GM12874 (cell line): ENCODE data around the gene INO80E.

Source experiments
- CTCF ChIP-seq: IDR thresholded peaks from 2 replicates; pipeline ENCODE4 v1.5.1; 2011; ENCODE audit warnings: low read depth, mild to moderate bottlenecking, control low read depth, low read length, moderate library complexity; ENCODE audit not compliant: insufficient read depth

Gene INO80E

GRCh38 chr16:29978564-29979270 is 17.3 kb upstream of the INO80E start:
- no peak for TF ChIP-seq CTCF

- no peak for TF ChIP-seq CTCF
These were observed 13.3 kb upstream of the INO80E start for GRCh38 chr16:29982560-29983419.

GRCh38 chr16:29983420-29984136 is 12.5 kb upstream of the INO80E start:
- TF ChIP-seq CTCF: no peak

GRCh38 chr16:29984137-29984763 is 11.8 kb upstream of the INO80E start:
- no peak for TF ChIP-seq CTCF

GRCh38 chr16:29984764-29985147 is 11.3 kb upstream of the INO80E start:
- TF ChIP-seq CTCF: no peak

- no peak for TF ChIP-seq CTCF
These were observed 10.7 kb upstream of the INO80E start for GRCh38 chr16:29985271-29985811.
